ENCODE data around the gene SH3RF3.
A peak's percentile ranks its signal among the peaks of the same experiment; 100 is the strongest.

SH3RF3 gene

GRCh38 chr2:109351164-109351756 lies 222.3 kb downstream of the SH3RF3 start:
- Histone ChIP-seq H3K27me3 (ENCODE audit: control insufficient read depth in 3 of 3, insufficient read depth in 3 of 3, low read depth in 1 of 3, low read length in 3 of 3) (no peaks in the 10 kb centered on the region), H3K36me3 (replicated peaks in 1 of 2; ENCODE audit: control insufficient read depth in 2 of 2, insufficient read depth in 2 of 2, low read length in 2 of 2) (no peaks in the 10 kb centered on the region), H2BK5ac (ENCODE audit: low read length) (no peak overlapping the region), H3K9ac (ENCODE audit: low read depth, low read length, poor library complexity) (no peak overlapping the region), H3K9me3 (replicated peaks in 1 of 2; ENCODE audit: control insufficient read depth in 2 of 2, insufficient read depth in 1 of 2, low read depth in 1 of 2, low read length in 2 of 2) (peaks cover 2 to 13% of the 10 kb centered on the region in 2 donors), H4K91ac (ENCODE audit: low read depth, low read length, poor library complexity) (no peak overlapping the region), H2BK15ac (ENCODE audit: low read length) (no peak overlapping the region), H3K18ac (ENCODE audit: low read length) (peak overlapping the region; percentile 86), H3K4me2 (ENCODE audit: insufficient read depth, low read length, poor library complexity, severe bottlenecking) (no peak overlapping the region), H2AFZ (ENCODE audit: low read length) (no peak overlapping the region), H2BK120ac (ENCODE audit: low read depth, low read length) (no peak overlapping the region), H2AK5ac (ENCODE audit: low read depth, low read length) (no peak overlapping the region), H3K4me1 (ENCODE audit: control insufficient read depth in 2 of 2, insufficient read depth in 1 of 2, low read depth in 1 of 2, low read length in 2 of 2) (peaks cover 14 to 18% of the 10 kb centered on the region in 2 donors), H3K27ac (replicated peaks; ENCODE audit: low read length) (no peak overlapping the region), H2BK12ac (ENCODE audit: low read length) (no peak overlapping the region), H4K8ac (ENCODE audit: low read depth, low read length) (no peak overlapping the region), H3K79me1 (ENCODE audit: low read depth, low read length) (no peaks in the 10 kb centered on the region), H3K23ac (ENCODE audit: low read depth, low read length, poor library complexity) (no peak overlapping the region), H3K4ac (ENCODE audit: low read length) (no peak overlapping the region), H3K14ac (ENCODE audit: low read length) (no peak overlapping the region), H3K4me3 (ENCODE audit: low read length in 2 of 2) (no peak overlapping the region)
- DNase-seq (ENCODE audit: low spot score): no peak
- WGBS, 2 donors (ENCODE audit: extremely low coverage in 2 of 2, insufficient read length in 2 of 2, insufficient replicate concordance in 1 of 2): no CpG with 5 or more reads among the region's 9 CpGs

GRCh38 chr2:109352056-109352897 lies 223.3 kb downstream of the SH3RF3 start:
- Histone ChIP-seq H3K36me3 (replicated peaks in 1 of 2; ENCODE audit: control insufficient read depth in 2 of 2, insufficient read depth in 2 of 2, low read length in 2 of 2) (no peaks in the 10 kb centered on the region), H3K4me3 (ENCODE audit: low read length in 2 of 2) (no peak overlapping the region), H3K4me2 (ENCODE audit: insufficient read depth, low read length, poor library complexity, severe bottlenecking) (no peak overlapping the region), H3K14ac (ENCODE audit: low read length) (no peak overlapping the region), H3K9me3 (replicated peaks in 1 of 2; ENCODE audit: control insufficient read depth in 2 of 2, insufficient read depth in 1 of 2, low read depth in 1 of 2, low read length in 2 of 2) (peaks cover 4 to 13% of the 10 kb centered on the region in 2 donors), H3K27ac (replicated peaks; ENCODE audit: low read length) (no peak overlapping the region), H3K23ac (ENCODE audit: low read depth, low read length, poor library complexity) (no peak overlapping the region), H2BK15ac (ENCODE audit: low read length) (no peak overlapping the region), H3K4ac (ENCODE audit: low read length) (no peak overlapping the region), H2BK120ac (ENCODE audit: low read depth, low read length) (no peak overlapping the region), H4K91ac (ENCODE audit: low read depth, low read length, poor library complexity) (no peak overlapping the region), H2BK5ac (ENCODE audit: low read length) (no peak overlapping the region), H2BK12ac (ENCODE audit: low read length) (no peak overlapping the region), H3K4me1 (ENCODE audit: control insufficient read depth in 2 of 2, insufficient read depth in 1 of 2, low read depth in 1 of 2, low read length in 2 of 2) (peaks cover 11 to 18% of the 10 kb centered on the region in 2 donors), H3K27me3 (ENCODE audit: control insufficient read depth in 3 of 3, insufficient read depth in 3 of 3, low read depth in 1 of 3, low read length in 3 of 3) (no peaks in the 10 kb centered on the region), H3K9ac (ENCODE audit: low read depth, low read length, poor library complexity) (no peak overlapping the region), H3K18ac (ENCODE audit: low read length) (no peak overlapping the region), H3K79me1 (ENCODE audit: low read depth, low read length) (no peaks in the 10 kb centered on the region), H4K8ac (ENCODE audit: low read depth, low read length) (no peak overlapping the region), H2AFZ (ENCODE audit: low read length) (no peak overlapping the region), H2AK5ac (ENCODE audit: low read depth, low read length) (peak overlapping the region; percentile 10)
- no peak for DNase-seq (ENCODE audit: low spot score)
- no CpG with 5 or more reads among the region's 20 CpGs for WGBS, 2 donors (ENCODE audit: extremely low coverage in 2 of 2, insufficient read length in 2 of 2, insufficient replicate concordance in 1 of 2)

GRCh38 chr2:109352898-109353689 lies 224.1 kb downstream of the SH3RF3 start:
- no peak overlapping the region for H2BK120ac ChIP-seq (ENCODE audit: low read depth, low read length)
- H2BK12ac ChIP-seq (ENCODE audit: low read length): no peak overlapping the region
- H3K27me3 ChIP-seq (ENCODE audit: control insufficient read depth in 3 of 3, insufficient read depth in 3 of 3, low read depth in 1 of 3, low read length in 3 of 3): no peaks in the 10 kb centered on the region
- no peaks in the 10 kb centered on the region for H3K79me1 ChIP-seq (ENCODE audit: low read depth, low read length)
- no peak for DNase-seq (ENCODE audit: low spot score)
- peak overlapping the region; percentile 28 for H3K14ac ChIP-seq (ENCODE audit: low read length)
- peak overlapping the region; percentile 10 for H2AK5ac ChIP-seq (ENCODE audit: low read depth, low read length)
- no peak overlapping the region for H3K9ac ChIP-seq (ENCODE audit: low read depth, low read length, poor library complexity)
- peak overlapping the region; percentile 38 for H3K23ac ChIP-seq (ENCODE audit: low read depth, low read length, poor library complexity)
- H2AFZ ChIP-seq (ENCODE audit: low read length): no peak overlapping the region
- H4K91ac ChIP-seq (ENCODE audit: low read depth, low read length, poor library complexity): no peak overlapping the region
- peaks cover 11 to 18% of the 10 kb centered on the region in 2 donors for H3K4me1 ChIP-seq (ENCODE audit: control insufficient read depth in 2 of 2, insufficient read depth in 1 of 2, low read depth in 1 of 2, low read length in 2 of 2)
- H3K18ac ChIP-seq (ENCODE audit: low read length): peak overlapping the region; percentile 48
- no peak overlapping the region for H3K4ac ChIP-seq (ENCODE audit: low read length)
- no peak overlapping the region for H3K4me3 ChIP-seq (ENCODE audit: low read length in 2 of 2)
- H3K4me2 ChIP-seq (ENCODE audit: insufficient read depth, low read length, poor library complexity, severe bottlenecking): no peak overlapping the region
- H3K36me3 ChIP-seq (replicated peaks in 1 of 2; ENCODE audit: control insufficient read depth in 2 of 2, insufficient read depth in 2 of 2, low read length in 2 of 2): no peaks in the 10 kb centered on the region
- H3K9me3 ChIP-seq (replicated peaks in 1 of 2; ENCODE audit: control insufficient read depth in 2 of 2, insufficient read depth in 1 of 2, low read depth in 1 of 2, low read length in 2 of 2): peaks cover 4 to 18% of the 10 kb centered on the region in 2 donors
- no peak overlapping the region for H2BK5ac ChIP-seq (ENCODE audit: low read length)
- no CpG with 5 or more reads among the region's 14 CpGs for WGBS, 2 donors (ENCODE audit: extremely low coverage in 2 of 2, insufficient read length in 2 of 2, insufficient replicate concordance in 1 of 2)
- H3K27ac ChIP-seq (replicated peaks; ENCODE audit: low read length): no peak overlapping the region
- H2BK15ac ChIP-seq (ENCODE audit: low read length): peak overlapping the region; percentile 90
- H4K8ac ChIP-seq (ENCODE audit: low read depth, low read length): no peak overlapping the region
